Measurements from ENCODE around the gene DNAH9.

DNA sequence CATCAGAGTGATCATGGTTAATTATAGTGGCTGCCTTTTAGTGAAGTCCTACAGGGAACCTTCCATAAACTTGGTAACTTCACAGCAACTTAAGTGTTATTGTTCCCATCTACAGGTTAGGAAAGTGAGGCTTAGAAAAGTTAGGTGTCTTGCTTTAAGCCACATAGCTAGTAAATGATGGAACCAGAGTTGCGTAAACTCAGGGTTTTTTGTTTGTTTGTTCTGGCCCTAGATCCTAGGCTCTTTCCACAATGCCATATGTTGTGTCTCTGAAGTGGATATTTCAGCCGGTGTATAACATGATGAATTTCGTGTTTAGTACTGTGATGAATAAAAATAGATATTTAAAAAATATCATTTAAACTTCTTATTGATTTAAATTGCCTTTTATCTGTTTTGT, 27.6 kb downstream of the DNAH9 start:
- TF ChIP-seq, protein P1, sequence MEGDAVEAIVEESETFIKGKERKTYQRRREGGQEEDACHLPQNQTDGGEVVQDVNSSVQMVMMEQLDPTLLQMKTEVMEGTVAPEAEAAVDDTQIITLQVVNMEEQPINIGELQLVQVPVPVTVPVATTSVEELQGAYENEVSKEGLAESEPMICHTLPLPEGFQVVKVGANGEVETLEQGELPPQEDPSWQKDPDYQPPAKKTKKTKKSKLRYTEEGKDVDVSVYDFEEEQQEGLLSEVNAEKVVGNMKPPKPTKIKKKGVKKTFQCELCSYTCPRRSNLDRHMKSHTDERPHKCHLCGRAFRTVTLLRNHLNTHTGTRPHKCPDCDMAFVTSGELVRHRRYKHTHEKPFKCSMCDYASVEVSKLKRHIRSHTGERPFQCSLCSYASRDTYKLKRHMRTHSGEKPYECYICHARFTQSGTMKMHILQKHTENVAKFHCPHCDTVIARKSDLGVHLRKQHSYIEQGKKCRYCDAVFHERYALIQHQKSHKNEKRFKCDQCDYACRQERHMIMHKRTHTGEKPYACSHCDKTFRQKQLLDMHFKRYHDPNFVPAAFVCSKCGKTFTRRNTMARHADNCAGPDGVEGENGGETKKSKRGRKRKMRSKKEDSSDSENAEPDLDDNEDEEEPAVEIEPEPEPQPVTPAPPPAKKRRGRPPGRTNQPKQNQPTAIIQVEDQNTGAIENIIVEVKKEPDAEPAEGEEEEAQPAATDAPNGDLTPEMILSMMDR (optimal IDR thresholded peaks at IDR 0.05 in 1 of 3, IDR thresholded peaks at IDR 0.05 in 1 of 3, conservative IDR thresholded peaks at IDR 0.05 in 1 of 3; ENCODE audit: extremely low read depth in 1 of 3, insufficient read depth in 2 of 3, low read length in 3 of 3), result no peak
- no peak for TF ChIP-seq EZH2 (IDR thresholded peaks at IDR 0.05; ENCODE audit: low read length)
